ENCODE data around the gene AMFR.
"Not testable (repeated sequence)": the region's sequence is repeated elsewhere in the genome, so short reads cannot be mapped to it uniquely, and the experiment has no call there.

AMFR gene

DNA sequence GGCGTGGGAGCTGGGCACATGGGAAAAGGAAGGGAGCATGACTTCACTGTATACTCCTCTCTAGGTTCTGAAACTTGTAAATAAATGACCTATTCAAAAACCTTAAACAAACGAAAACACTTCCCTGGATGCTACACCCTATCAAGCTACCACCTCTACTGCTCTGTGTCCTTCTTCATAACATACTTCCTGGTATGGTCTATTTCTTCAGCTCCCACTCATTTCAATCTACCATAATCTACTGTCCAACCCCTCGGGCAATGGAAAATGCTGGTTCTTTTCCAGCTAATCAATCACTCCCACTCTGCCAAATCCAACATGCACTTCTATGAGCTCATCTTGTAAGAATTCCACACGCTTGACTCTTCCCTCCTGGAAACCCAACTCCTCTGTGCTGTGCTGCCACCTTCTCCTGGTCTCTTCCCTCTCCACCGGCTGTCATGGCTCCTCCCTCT lies 42.4 kb downstream of the AMFR start:
- Mint-ChIP-seq H3K27me3 (no peaks in the 10 kb centered on the region), H3K27ac (no peak overlapping the region), H3K4me3 (no peak overlapping the region), H3K9me3 (peaks cover 19% of the 10 kb centered on the region), H3K4me1 (peaks cover 6% of the 10 kb centered on the region), H3K36me3 (peaks cover 85% of the 10 kb centered on the region)
- no peak for ATAC-seq

DNA sequence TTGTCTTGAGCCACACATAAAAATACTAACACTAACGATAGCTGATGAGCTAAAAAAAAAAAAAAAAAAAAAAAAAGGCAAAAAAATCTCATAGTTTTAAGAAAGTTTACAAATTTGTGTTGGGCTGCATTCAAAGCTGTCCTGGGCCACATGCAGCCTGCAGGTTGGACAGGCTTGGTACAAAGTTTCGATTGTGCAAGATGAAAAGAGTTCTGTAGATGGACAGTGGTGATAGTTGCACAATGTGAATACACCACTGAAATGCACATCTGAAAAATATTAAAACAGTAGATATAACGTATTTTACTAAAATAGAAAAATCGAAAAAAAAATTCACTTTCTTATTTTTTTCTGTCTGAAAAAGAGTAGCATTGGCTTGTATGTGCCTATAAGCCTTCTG lies 42.9 kb downstream of the AMFR start:
- H3K27ac Mint-ChIP-seq: no peak overlapping the region
- peaks cover 19% of the 10 kb centered on the region for H3K9me3 Mint-ChIP-seq
- H3K36me3 Mint-ChIP-seq: peaks cover 88% of the 10 kb centered on the region
- ATAC-seq: no peak
- no peak overlapping the region for H3K4me3 Mint-ChIP-seq
- H3K27me3 Mint-ChIP-seq: no peaks in the 10 kb centered on the region
- H3K4me1 Mint-ChIP-seq: peaks cover 11% of the 10 kb centered on the region

- Mint-ChIP-seq H3K36me3 (peaks cover 84% of the 10 kb centered on the region), H3K9me3 (peaks cover 19% of the 10 kb centered on the region), H3K4me1 (peaks cover 16% of the 10 kb centered on the region)
- not testable (repeated sequence) for H3K4me3 Mint-ChIP-seq, H3K27me3 Mint-ChIP-seq, ATAC-seq, H3K27ac Mint-ChIP-seq
These were observed 44.4 kb downstream of the AMFR start for GRCh38 chr16:56380778-56381485.

GRCh38 chr16:56379044-56379443 lies 46.3 kb downstream of the AMFR start:
- H3K36me3 Mint-ChIP-seq: peaks cover 85% of the 10 kb centered on the region
- H3K27me3 Mint-ChIP-seq: not testable (repeated sequence)

DNA sequence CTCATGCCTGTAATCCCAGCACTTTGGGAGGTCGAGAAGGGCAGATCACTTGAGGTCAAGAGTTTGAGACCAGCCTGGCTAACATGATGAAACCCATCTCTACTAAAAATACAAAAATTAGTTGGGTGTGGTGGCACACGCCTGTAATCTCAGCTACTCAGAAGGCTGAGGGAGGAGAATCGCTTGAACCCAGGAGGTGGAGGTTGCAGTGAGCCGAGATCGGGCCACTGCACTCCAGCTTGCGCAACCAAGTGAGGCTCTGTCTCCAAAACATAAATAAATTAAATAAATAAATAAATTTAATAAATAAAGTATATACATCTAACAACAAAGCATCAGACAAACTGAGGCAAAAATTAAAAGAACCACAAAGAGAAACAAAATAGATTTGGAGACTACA lies 49.6 kb downstream of the AMFR start:
- not testable (repeated sequence) for H3K27me3 Mint-ChIP-seq, ATAC-seq, H3K4me3 Mint-ChIP-seq, H3K9me3 Mint-ChIP-seq, H3K27ac Mint-ChIP-seq
- peaks cover 25% of the 10 kb centered on the region for H3K4me1 Mint-ChIP-seq
- peaks cover 69% of the 10 kb centered on the region for H3K36me3 Mint-ChIP-seq

More at GRCh38 chr16:56379044-56379443, 46.3 kb downstream of the AMFR start:
- not testable (repeated sequence) for ATAC-seq, H3K27ac Mint-ChIP-seq, H3K4me3 Mint-ChIP-seq
- Mint-ChIP-seq H3K4me1 (peaks cover 25% of the 10 kb centered on the region), H3K9me3 (peaks cover 19% of the 10 kb centered on the region)

DNA sequence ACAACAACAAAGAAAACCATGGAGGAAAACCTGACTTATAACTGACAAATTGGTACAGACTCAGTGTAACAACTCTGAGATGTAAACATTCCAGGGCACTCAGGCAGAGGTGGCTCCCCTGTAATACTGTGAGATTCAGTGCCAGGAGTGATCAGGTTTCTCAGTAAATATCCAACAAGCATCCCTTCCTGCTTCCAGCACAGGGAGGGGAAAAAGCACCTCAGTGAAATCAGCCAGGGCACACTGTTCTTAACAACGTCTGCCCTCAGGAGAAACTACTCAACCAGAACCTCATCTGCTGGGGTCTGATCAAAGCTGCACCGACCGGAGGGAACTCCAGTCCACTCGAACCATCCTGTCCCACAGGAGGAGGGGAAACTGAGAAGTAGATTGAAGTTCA lies 52.3 kb downstream of the AMFR start:
- Mint-ChIP-seq H3K4me1 (peaks cover 20% of the 10 kb centered on the region), H3K4me3 (no peak overlapping the region), H3K27me3 (no peaks in the 10 kb centered on the region), H3K27ac (no peak overlapping the region), H3K36me3 (peaks cover 53% of the 10 kb centered on the region), H3K9me3 (no peaks in the 10 kb centered on the region)
- ATAC-seq: no peak

DNA sequence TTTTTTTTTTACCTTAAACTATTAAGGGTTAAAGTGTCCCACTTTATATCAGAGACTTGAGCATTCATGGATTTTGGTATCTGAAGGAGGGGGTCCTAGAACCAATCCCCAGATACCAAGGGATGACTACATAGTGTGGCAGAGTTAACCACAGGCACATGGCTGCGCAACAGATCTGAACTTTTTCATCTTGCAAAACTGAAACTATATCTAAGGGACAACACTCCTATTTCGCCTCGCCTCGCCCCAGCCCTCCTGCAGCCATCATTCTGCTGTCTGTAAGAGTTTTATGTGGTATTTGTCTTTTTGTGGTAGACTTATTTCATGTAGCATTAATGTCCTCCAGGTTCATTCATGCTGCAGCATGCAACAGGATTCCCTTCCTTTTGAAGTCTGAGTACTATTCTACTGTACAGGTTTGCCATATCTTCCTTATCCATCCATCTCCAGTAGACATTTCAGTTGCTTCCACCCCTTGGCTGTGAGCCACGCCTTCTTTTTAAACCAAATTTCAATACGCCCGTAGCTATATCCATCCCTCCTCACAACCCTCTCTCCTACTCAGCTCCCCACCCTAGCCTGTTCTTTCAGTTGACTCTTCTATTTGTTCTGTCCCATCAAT lies 53.2 kb downstream of the AMFR start:
- no peaks in the 10 kb centered on the region for H3K9me3 Mint-ChIP-seq
- no peak for ATAC-seq
- H3K4me1 Mint-ChIP-seq: peaks cover 11% of the 10 kb centered on the region
- no peak overlapping the region for H3K27ac Mint-ChIP-seq
- no peak overlapping the region for H3K4me3 Mint-ChIP-seq
- H3K36me3 Mint-ChIP-seq: peaks cover 49% of the 10 kb centered on the region
- no peaks in the 10 kb centered on the region for H3K27me3 Mint-ChIP-seq

GRCh38 chr16:56371660-56371937 lies 53.7 kb downstream of the AMFR start:
- no peak for ATAC-seq
- H3K27ac Mint-ChIP-seq: peak overlapping the region; percentile 19
- H3K36me3 Mint-ChIP-seq: peaks cover 53% of the 10 kb centered on the region
- H3K9me3 Mint-ChIP-seq: no peaks in the 10 kb centered on the region
- H3K4me3 Mint-ChIP-seq: no peak overlapping the region
- H3K27me3 Mint-ChIP-seq: no peaks in the 10 kb centered on the region
- H3K4me1 Mint-ChIP-seq: peaks cover 9% of the 10 kb centered on the region

DNA sequence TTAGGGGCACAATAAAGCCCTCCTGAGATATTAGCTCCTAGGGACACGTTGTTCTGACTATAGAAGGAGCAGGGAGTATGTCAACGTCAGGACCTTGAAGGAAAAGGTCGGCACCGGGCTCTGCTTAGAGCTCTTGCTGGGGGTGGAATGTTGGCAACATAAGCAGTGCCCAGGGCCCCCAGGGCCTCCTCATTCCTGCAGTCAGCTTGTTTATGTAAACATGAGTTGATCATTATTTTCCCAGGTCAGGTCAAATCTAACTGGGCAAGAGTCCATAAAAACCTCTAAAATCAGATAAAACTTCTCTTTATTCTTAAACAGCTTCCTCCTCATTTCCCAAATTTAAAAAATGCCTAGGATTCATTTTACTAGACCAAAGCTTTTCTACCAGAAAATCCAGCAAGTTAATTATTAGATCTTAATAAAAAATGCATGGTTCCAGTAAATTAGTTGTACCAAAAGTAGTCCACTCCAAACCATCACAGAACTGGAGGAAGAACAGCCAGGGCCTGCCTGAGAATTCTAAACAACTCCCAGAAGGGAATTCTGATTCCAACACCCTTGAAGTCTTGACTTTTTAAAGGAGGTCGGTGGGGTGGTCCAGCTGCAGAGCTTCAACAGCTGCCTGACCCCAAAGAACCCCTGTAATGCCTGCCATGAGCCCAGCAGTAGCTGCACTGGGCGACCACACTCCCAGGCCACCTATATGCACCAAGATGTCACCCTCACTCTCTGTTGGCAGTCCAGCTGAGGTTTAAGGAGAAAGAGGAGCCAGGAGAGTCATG lies 54.3 kb downstream of the AMFR start:
- Mint-ChIP-seq H3K27me3 (no peaks in the 10 kb centered on the region), H3K4me1 (peaks cover 9% of the 10 kb centered on the region), H3K4me3 (no peak overlapping the region), H3K9me3 (no peaks in the 10 kb centered on the region), H3K36me3 (peaks cover 56% of the 10 kb centered on the region), H3K27ac (peak overlapping the region; percentile 19)
- no peak for ATAC-seq

DNA sequence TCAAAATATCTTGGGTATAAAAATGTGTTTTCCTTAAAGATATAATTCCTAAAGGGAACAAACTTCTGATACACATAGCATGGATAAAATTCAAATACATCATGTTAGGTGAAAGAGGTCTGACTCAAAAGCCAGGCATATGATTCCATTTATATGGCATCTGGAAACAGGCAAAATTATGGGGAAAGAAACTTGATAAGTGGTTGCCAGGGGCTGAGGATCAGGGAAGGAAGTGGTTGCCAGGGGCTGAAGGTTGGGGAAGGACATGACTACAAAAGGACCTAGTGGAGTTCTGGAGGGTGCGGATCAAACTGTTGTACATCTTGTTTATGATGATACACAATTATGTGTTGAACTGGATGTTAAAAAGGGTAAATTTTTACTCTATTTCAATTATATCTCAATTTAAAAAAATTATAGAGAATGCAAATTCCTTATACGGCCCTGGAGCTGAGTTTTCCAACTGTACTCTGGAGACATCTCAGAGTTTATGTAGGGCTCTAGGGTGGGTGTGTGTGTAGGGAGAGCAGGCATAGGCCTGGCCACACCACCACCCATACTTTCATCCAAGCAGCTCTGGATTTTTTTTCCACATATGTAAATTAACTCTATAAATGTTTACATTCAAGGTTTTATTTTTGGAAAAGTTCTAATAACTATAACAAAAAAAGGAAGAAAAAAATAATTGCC lies 55.0 kb downstream of the AMFR start:
- no peaks in the 10 kb centered on the region for H3K9me3 Mint-ChIP-seq
- no peak overlapping the region for H3K4me3 Mint-ChIP-seq
- no peak overlapping the region for H3K27ac Mint-ChIP-seq
- H3K27me3 Mint-ChIP-seq: no peaks in the 10 kb centered on the region
- no peak for ATAC-seq
- H3K36me3 Mint-ChIP-seq: peaks cover 53% of the 10 kb centered on the region
- peaks cover 5% of the 10 kb centered on the region for H3K4me1 Mint-ChIP-seq

GRCh38 chr16:56369202-56369601 lies 56.1 kb downstream of the AMFR start:
- H3K27me3 Mint-ChIP-seq: no peaks in the 10 kb centered on the region
- no peaks in the 10 kb centered on the region for H3K9me3 Mint-ChIP-seq
- no peak for ATAC-seq
- no peaks in the 10 kb centered on the region for H3K4me1 Mint-ChIP-seq
- H3K36me3 Mint-ChIP-seq: peaks cover 55% of the 10 kb centered on the region
- H3K4me3 Mint-ChIP-seq: no peak overlapping the region
- H3K27ac Mint-ChIP-seq: no peak overlapping the region

DNA sequence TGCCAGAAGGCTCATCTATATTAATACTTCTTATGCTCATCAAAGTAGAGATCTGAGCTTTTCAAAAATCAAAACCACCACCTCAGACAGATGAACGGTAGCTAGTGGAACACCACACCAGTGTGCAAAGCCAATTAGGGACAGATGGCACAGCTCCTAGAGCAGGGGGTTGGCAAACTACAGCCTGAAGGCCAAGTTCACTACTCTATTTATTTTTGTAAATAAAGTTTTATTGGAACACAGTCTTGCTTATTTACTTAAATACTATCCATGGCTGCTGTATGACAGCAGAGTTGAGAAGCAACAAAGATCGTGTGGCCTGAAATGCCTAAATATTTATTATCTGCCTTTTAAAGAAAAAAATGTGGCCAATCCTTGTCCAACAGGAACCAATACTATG lies 56.8 kb downstream of the AMFR start:
- Mint-ChIP-seq H3K9me3 (no peaks in the 10 kb centered on the region), H3K36me3 (peaks cover 55% of the 10 kb centered on the region), H3K27ac (no peak overlapping the region), H3K4me1 (no peaks in the 10 kb centered on the region), H3K4me3 (no peak overlapping the region), H3K27me3 (no peaks in the 10 kb centered on the region)
- ATAC-seq: no peak

DNA sequence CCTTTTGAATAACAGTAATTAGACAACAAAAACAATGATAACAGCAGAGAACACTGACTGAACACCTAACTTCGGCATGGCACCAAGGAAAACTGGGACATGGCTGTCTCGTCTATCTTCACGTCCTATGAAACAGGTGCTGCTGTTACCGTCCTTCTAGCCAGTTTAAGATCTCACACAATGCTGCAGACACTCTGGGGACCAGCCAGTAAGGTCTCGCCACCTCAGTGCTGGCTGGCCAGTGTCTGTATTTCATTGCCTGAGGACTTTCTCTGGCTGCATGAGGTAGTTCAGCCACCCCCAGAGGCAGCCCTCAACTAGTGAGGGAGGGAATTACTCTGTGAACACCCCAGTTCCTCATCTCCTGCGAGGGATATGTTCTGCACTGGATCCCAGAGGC lies 57.6 kb downstream of the AMFR start:
- Mint-ChIP-seq H3K4me1 (no peaks in the 10 kb centered on the region), H3K9me3 (no peaks in the 10 kb centered on the region), H3K36me3 (peaks cover 58% of the 10 kb centered on the region), H3K27ac (peak overlapping the region; percentile 19), H3K27me3 (no peaks in the 10 kb centered on the region), H3K4me3 (no peak overlapping the region)
- no peak for ATAC-seq

- H3K27me3 Mint-ChIP-seq: no peaks in the 10 kb centered on the region
- no peak overlapping the region for H3K4me3 Mint-ChIP-seq
- ATAC-seq: no peak
- peak overlapping the region; percentile 19 for H3K27ac Mint-ChIP-seq
- peaks cover 59% of the 10 kb centered on the region for H3K36me3 Mint-ChIP-seq
- H3K9me3 Mint-ChIP-seq: no peaks in the 10 kb centered on the region
- no peaks in the 10 kb centered on the region for H3K4me1 Mint-ChIP-seq
These were observed 58.4 kb downstream of the AMFR start for GRCh38 chr16:56366945-56367344.

DNA sequence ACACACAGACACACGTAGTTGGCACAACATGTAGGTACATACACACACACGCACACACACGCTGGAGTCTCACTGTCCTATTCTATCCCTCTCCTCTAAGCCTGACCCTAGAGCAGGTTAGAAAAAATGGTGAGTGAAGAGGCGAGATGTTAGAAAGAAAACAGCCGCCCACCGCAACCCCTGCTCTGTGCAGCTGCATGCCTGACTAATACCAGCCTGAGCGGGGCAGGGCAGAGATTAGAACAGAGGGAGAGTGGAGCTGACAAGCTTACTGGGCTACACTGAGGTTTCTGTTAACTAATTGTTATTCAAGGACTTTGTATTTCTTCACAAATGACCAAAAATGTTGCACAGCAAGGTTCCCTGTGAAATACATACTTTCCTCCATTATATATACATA lies 59.8 kb downstream of the AMFR start:
- Mint-ChIP-seq H3K9me3 (no peaks in the 10 kb centered on the region), H3K4me3 (no peak overlapping the region), H3K4me1 (no peaks in the 10 kb centered on the region), H3K27ac (no peak overlapping the region), H3K27me3 (no peaks in the 10 kb centered on the region), H3K36me3 (peaks cover 68% of the 10 kb centered on the region)
- no peak for ATAC-seq
